ENCODE results near the gene RSPRY1.

- TF ChIP-seq GATA2 (IDR thresholded peaks at IDR 0.05; ENCODE audit: low read depth, low read length) (no peak), GATA3 (IDR thresholded peaks at IDR 0.05; ENCODE audit: low read depth, low read length) (no peak)
These were observed 18.5 kb downstream of the RSPRY1 start for GRCh38 chr16:57204675-57205074.
